ENCODE measurements around the gene MAP3K20.

MAP3K20 gene

GRCh38 chr2:173051463-173052215, 24.0 kb upstream of the MAP3K20 start:
- DNase-seq = no peak

DNA sequence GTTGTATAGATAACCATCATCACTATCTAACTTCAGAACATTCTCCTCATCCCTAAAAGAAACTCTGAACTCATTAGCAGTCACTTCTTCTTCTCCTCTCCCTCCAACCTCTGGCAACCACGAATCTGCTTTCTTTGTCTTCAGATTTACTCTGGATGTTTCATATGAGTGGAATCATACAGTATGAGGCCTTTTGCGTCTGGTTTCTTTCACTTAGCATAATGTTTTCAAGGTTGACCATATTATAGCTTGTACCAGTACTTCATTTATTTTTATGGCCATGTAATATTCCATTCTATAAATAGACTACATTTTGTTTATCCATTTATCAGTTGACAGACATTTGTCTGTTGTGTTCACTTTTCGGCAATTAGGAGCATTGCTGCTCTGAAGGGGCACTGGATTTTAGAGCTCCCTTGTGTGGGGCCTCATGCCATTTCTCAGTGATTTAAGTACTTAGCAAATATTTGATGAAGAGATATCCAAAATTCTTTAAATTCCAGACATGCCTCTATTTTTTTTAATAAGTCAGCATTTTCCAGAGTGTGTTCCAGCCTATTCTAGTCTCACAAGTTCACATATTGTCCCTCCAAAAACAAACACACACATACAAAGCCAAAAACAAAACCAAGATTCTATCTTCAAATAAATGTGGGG, 22.5 kb upstream of the MAP3K20 start:
- no peak for DNase-seq

DNA sequence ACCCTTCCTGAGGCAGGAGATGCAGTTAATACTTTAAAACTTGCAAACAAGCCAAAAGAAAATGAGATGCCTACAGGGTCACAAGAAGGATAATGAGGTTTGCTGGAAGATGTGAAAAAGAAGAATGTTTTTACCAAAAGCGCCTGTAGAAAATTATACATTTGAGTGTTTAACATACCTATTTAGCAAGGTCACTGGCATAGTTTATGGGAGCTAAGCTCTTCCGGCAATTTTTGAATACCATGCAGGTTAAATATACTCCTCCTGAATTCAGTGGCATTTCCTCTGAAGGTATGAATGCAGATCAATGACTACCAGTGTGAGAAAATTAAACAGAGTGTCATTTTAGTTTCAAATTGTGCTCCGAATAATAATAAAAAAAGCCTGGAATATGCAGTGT, 21.2 kb upstream of the MAP3K20 start:
- DNase-seq = no peak

DNA sequence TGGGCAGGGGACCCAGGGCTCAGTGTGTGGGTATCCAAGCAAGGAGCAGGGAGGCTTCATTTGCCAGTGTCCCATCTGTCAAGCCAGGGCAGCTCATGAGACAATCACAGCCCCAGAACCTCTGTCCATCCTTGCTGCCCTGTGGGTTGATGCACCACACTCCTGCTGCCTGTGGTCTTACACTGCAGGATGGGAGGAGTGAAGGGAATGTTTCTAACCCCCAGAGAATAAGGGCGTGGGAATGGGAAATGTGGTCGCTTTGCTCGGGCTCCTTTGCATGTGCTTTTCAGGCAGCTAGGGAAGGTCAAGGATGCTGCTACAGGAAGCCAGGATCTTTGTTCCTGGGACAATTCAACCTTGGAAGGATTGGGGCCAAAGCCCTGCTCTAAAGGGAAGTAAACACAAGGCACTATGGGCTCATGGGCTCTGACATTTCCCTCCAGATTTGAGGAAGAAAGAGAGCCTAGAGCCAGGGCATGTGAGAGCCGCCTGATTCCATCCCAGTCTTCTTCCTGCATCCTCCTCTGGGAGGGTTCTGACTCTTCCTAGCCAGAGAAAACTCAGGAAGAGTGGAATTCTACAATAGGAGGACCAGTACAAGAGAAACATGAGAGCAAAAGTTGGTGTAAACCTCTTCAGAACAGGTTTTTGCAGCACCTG, 18.8 kb upstream of the MAP3K20 start:
- no peak for DNase-seq

DNA sequence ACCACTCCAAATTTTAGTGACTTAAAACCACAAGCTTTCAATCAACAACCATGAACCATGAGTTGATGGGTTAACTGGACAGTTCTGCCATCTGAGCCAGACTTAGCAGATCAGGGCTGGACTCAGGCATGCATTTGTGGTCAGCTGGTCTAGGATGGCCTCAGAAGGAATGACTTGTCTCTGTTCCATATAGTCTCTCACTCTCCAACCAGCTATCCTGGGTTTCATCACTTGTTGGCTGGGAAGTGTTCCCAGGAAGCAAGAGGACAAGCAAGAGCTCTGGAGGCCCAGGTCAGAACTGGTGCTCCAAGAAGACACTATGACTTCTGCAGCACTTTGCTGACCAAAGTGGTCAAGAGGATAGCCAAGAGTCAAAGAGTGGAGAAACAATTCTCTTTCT, 17.5 kb upstream of the MAP3K20 start:
- DNase-seq = no peak

- no peak for DNase-seq
Observed at GRCh38 chr2:173058673-173059072, 17.0 kb upstream of the MAP3K20 start.

GRCh38 chr2:173059292-173059691, 16.4 kb upstream of the MAP3K20 start:
- DNase-seq = no peak

- DNase-seq = no peak
Observed at GRCh38 chr2:173059971-173060461, 15.6 kb upstream of the MAP3K20 start.

DNA sequence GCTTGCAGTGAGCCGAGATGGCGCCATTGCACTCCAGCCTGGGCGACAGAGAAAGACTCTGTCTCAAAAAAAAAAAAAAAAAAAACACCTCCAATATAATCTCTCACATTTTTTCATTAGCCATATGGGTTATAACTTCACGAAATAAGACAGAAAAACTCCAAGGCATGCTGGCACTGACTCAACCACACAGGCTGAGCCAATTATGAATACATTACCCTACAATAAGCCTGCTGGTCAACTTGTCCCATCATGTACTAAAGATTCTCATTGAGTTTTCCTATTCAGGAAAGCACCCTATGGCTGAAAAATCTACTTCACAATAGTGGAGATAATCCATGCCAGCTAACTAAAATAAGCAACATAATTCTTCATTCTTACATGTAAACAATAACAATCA, 12.8 kb upstream of the MAP3K20 start:
- DNase-seq = no peak

GRCh38 chr2:173064151-173064805, 11.4 kb upstream of the MAP3K20 start:
- DNase-seq = no peak

DNA sequence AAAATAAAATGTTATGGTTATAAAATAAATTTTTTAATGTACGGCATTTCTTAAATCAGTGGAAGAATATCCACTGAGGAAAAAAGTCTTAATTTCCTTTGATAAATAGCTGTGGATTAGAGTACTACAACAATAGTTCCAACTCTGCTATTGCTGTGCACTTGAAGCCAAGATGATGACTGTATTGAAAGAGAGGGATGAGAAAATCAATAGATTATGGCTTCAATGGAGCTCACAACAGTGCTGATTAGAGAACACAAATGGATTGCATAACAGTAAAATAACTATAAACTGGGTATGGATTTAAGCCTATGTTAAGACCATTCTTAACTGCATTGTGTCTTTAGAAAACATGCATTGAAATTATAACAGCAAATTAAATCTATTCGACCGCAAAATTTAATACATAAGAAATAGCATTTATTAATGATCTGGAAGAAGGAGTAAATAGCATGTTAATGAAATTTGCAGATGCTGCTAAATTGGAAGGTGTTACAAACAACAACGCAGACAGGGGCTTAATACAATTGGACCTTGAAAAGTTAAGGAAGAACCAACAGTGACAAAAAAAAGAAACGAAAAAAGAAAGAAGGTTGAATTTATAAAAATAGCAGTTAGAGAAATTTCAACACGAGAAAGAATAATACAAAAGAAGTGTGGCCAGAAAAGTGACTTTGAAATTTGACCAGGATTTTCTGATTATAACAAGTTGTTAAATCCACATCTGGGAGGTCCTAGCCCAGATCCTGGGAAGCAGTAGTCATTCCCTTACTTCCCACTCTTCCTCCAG, 8.6 kb upstream of the MAP3K20 start:
- no peak for DNase-seq

- no peak for DNase-seq
Observed at GRCh38 chr2:173075056-173075780, 428 bp upstream of the MAP3K20 start.

DNA sequence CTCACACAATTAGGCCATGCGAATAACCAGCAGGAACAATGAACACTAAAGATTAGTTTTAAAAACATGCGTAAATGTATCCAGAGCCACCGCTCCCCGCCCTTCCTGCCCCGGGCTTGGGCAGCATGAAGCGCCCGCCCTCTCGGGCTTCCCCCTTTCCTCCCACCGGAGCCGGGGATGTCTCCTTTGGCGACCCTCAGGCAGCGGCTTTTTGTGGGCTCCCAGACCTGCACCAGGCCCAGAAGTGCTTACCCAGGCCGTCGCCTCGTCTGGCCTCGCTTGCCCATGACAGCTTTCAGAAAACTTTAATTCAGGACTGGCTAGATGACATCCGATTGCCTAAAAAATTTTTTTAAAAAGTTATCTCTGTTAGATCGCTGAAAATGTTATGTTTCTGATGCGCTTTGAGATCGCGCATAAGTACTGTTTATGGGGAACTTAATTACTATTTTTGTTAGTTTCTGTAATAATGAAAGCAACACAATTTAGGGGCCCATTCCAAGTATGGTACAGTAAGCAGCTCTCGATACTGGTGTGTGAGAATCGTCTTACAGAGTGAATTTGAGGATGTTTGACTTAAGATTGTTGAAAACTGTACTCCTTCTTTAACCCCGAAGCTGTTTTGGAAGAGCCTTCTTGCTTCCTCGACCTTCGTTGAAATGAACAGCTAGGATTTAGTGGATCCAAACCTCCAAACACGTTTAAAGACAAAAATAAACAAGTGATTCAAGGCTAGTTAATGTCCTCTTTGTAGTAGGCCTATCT, 1.1 kb downstream of the MAP3K20 start:
- no peak for DNase-seq

DNA sequence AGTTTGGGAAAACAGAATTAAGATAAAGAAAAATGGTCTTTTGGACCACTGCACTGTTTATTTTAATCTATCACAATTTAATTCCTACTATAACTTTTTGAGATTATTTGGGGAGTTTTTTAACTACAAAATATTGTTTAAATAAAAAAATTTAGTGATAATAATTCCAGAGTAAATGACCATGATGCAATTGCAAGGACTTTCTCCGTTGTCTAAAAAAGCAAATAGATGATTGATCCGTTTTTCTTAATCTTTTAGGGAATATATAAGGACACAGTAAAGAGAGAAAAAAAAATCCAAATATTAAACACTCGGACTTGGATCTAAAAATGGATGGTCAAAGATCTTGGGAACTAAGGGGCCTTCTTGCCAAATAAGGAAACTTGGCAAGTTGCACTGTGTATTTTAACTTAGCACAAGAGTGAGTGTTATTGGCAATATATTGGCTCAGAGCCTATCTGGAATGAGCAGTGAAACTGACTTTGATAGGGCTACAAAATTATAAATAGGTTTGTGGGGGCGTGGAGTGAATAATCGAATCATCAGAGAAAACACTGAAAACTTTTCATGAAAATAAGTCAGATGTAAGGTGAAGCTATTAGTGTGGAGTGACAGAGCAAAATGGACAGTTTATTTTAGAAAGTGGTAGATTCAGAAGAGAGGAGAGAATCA, 2.0 kb downstream of the MAP3K20 start:
- no peak for DNase-seq

DNA sequence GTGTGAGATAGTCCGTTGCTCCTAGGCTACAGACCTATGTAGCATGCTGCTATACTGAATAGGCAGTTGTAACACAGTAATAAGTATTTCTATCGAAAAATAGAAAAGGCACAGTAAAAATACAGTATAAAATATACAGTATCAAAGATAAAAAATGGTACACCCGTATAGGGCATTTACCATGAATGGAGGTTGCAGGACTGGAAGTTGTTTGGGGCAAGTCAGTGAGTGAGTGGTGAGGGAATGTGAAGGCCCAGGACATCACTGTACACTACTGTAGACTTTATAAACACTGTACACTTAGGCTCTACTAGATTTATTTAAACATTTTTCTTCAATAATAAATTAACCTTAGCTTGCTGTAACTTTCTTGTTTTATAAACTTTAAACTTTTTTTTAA, 3.5 kb downstream of the MAP3K20 start:
- DNase-seq = no peak

DNA sequence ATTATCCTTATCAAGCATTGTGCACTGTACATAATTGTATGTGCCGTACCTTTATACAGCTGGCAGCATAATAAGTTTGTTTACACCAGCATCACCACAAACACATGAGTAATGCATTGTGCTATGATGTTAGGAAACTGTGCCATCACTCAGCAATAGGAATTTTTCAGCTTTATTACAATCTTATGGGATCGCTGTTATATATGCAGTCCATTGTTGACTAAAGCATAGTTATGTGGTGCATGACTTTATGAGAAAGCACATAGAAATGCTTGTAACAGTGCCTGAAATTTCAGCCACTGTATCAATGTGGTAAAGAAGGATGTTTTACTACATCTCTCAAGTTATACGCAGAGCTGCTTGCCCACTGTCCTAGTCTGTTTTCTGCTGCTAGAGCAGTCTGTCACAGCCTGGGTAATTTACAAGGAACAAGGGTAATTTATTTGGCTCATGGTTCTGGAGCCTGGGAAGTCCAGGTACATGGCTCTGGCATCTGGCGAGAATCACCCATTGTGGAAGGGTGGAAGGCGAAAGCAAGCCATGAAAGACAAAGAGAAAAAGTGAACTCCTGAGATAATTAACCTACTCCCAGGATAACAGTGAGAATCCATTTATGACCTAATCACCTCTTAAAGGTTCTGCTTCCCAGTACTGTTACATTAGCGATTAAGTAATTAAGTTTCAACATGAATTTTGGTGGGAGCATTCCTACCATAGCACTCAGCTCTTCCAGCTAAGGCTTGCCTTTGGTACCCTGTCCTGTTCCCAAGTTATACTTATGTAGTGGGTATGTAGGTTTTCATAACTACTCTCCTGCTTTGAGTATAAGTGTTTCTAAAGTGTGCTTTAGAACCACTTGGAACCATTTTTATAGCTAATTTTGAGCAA, 4.6 kb downstream of the MAP3K20 start:
- no peak for DNase-seq

GRCh38 chr2:173086518-173087213, 11.0 kb downstream of the MAP3K20 start:
- DNase-seq = no peak

DNA sequence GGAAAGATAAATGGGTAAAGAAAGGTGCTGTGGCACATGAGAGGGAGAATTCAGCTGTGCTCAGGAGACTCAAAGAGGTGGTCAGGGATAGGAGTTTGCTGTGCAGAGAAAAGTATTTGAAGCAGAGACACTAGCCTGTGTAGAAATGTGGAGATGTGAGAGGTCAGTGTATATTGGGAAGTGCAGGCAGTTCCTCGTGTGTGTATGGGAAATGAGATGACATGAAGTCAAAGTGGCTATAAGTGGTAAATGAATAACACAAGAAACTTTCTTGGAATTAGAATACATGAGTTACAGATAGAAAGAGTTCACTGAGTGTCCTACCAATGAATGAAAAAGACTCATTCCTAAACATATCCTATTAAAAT, 11.6 kb downstream of the MAP3K20 start:
- no peak for DNase-seq

All from cerebellar nuclear complex (tissue), 1 donor.